GM12891 (cell line): ENCODE results near the gene RPL36AL.

Source experiments
- DNase-seq: peaks from one replicate; pipeline ENCODE4 v3.0.0; 2011; ENCODE audit warnings: low spot score; ENCODE audit not compliant: insufficient read length
- FAIRE-seq: peaks from 2 replicates; lab custom pipeline; 2011; peaks lifted over from hg19 to GRCh38; lab: Jason Lieb, UNC
- PAX5 ChIP-seq: IDR thresholded peaks from 2 replicates; pipeline ENCODE4 v1.6.1; 2011; ENCODE audit warnings: low read length, moderate library complexity, mild to moderate bottlenecking; ENCODE audit not compliant: insufficient read depth, severe bottlenecking
- POLR2A ChIP-seq: IDR thresholded peaks from 2 replicates; pipeline ENCODE4 v1.6.1; 2011; ENCODE audit warnings: low read depth, low read length, control low read depth
- POLR2AphosphoS5 ChIP-seq: IDR thresholded peaks from 2 replicates; pipeline ENCODE4 v1.6.1; 2011; ENCODE audit warnings: low read depth, low read length, control low read depth
- POU2F2 ChIP-seq: IDR thresholded peaks from 2 replicates; pipeline ENCODE4 v1.6.1; 2011; ENCODE audit warnings: low read depth, mild to moderate bottlenecking, control low read depth, low read length, moderate library complexity
- SPI1 ChIP-seq: IDR thresholded peaks from 2 replicates; pipeline ENCODE4 v1.6.1; 2011; ENCODE audit warnings: low read depth, low read length, control low read depth
- TAF1 ChIP-seq: IDR thresholded peaks from 2 replicates; pipeline ENCODE4 v1.6.1; 2011; ENCODE audit warnings: low read depth, low read length, control low read depth

Gene RPL36AL

DNA sequence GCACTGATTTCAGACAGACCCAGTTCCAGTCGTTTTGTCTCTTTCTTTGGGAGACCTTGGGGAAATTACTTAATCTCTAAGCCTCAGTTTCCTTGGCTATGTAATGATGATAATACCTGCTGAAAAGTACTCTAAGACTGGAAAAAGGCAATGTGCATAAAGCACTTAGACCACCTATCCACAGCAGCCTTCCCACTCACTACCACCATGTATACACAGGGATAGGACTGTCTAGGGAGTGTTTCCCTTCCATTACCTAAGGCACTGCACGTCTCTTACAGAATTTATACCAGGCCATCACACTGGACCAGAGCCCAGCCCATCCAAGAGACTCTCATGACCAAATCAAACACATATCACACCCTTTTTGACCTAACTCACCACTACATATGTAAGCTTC lies 40.6 kb downstream of the RPL36AL start:
- TF ChIP-seq PAX5 (no peak), POU2F2 (no peak), SPI1 (no peak), TAF1 (no peak)
- FAIRE-seq (no peak), DNase-seq (no peak)

DNA sequence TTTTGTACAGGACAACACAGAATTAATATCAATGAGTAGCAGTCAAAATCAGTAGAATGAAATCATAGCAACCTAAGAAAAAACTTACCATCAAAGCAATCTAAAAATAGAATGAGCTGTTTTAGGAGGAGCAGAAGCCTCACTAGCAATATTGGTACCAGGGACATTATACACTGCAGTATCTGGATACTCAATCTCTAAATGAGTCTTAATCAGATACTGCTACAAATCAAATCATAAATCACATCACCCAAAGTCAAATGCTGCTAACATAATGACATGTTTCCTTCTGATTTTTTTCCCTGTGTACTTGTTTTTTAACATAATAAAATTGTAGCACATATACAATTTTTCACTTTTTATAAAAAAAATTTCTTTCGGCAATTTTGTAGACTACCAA lies 42.3 kb downstream of the RPL36AL start:
- FAIRE-seq, result no peak
- DNase-seq, result no peak
- TF ChIP-seq TAF1 (no peak), POU2F2 (no peak)

DNA sequence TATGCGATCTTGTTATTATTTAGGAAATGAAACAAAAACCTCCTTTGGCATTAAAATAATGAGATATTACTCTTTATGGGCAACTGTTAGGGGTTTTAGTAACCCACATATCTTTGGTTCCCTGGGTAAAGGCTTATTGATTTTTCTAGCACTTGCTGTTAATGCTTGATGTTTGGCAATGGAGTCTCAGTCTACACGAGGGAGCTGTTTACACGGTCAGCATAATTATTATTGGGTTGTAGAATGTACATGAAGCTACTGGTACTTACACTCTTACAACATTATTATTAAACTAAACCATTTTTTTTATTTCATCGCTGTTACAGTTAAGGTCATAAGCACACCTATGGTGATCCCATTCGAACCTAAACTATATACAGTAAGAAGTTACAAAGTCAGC lies 46.4 kb downstream of the RPL36AL start:
- FAIRE-seq, result no peak
- no peak for TF ChIP-seq TAF1
- no peak for TF ChIP-seq POLR2A
- TF ChIP-seq POLR2AphosphoS5, result no peak
- TF ChIP-seq PAX5, result no peak
- no peak for TF ChIP-seq SPI1
- no peak for TF ChIP-seq POU2F2
- DNase-seq, result no peak

DNA sequence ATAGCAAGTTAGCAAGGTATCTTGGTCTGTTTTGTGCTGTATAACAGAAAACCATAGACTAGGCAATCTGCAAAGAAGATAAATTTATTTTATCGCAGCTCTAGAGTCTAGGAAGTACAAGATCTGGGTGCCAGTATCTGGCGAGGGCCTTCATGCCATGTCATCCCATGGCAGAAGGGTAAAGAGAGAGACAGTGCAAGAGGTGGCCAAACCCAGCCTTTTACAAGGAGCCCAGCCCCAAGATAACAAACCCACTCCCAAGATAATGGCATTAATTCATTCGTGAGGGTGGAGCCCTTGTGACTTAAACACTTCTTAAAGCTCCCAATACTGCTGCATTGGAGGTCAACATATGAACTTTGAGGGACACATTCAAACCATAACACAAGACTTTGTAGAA lies 51.1 kb downstream of the RPL36AL start:
- TF ChIP-seq PAX5 (no peak), SPI1 (no peak), POLR2A (no peak), POU2F2 (no peak), POLR2AphosphoS5 (no peak), TAF1 (no peak)
- no peak for DNase-seq
- FAIRE-seq, result no peak
